Measurements from ENCODE around the gene SIN3B.
"Not testable (repeated sequence)": the region's sequence is repeated elsewhere in the genome, so short reads cannot be mapped to it uniquely, and the experiment has no call there.

SIN3B gene

DNA sequence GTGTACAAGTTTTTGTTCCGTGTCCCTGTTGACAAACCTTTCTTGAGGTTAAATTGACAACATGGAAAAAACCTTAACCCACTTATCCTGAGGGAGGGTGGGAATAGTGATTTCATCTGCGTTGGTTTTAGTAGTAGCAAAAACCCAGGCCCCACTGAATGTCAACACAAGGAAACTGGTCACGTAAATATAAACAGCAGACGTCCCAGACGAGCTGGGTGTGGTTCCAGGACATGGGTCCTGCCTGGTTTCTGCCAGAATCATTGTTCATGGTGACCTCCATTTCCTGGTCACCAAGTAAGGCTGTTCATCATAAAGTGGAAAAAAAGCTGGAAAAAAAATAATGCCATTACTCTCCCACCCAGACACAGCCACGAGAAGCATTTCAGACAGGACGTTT, 42.7 kb downstream of the SIN3B start:
- no peak for DNase-seq

DNA sequence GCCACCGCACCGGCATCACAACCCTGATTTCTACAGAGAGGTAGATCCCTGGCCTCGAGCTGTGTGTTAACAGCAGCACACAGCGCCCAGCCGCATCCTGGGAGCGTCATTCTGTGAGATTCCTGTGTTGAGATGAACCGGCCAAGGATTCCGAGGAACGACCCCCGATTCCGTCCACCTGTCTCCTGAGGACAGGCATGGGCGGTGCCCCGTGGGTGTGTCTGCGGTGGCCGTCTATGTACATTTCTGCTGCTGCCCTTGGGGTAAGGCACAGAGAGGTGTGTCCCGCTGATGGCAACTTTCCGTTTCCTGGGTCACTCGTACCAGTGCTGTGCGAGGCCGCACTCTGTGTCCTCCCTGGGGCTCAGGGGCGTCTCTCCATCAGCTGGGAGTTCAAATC, 43.5 kb downstream of the SIN3B start:
- DNase-seq = no peak

DNA sequence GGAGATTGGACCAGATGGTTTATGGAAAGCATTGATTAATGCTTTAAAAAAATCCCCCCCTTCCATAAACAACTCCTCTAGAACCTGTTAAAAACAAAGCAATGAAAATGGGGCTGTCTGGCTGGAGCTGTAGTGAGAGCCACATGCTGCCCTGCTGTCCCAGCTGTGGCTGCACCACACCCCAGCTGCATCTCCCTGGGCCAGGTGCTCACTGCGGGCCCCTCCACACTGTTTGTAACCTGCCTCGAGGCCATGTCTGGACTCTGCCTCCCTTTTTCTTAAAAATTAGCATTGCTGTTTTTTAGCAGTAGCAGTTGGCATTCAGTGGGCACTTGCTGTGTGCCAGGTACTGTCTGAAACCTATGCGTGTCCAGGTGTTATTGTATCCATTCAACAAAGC, 44.4 kb downstream of the SIN3B start:
- DNase-seq = no peak

DNA sequence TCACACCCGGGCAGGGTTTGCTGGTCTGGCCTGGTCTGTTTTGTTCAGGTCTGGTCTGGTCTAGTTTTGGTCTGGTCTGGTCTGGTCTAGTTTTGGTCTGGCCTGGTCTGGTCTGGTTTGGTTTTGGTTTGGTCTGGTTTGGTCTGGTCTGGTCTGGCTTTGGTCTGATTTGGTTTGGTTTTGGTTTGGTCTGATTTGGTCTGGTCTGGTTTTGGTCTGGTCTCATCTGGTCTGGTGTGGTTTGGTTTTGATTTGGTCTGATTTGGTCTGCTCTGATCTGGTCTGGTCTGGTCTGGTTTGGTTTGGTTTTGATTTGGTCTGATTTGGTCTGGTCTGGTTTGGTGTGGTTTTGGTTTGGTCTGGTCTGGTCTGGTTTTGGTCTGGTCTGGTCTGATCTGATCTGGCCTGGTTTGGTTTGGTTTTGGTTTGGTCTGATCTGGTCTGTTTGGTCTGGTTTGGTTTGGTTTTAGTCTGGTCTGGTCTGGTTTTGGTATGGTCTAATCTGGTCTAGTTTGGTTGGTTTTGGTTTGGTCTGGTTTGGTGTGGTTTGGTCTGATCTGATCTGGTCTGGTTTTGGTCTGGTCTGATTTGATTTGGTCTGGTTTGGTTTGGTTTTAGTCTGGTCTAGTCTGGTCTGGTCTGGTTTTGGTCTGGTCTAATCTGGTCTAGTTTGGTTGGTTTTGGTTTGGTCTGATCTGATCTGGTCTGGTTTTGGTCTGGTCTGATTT, 45.2 kb downstream of the SIN3B start:
- no peak for DNase-seq

DNA sequence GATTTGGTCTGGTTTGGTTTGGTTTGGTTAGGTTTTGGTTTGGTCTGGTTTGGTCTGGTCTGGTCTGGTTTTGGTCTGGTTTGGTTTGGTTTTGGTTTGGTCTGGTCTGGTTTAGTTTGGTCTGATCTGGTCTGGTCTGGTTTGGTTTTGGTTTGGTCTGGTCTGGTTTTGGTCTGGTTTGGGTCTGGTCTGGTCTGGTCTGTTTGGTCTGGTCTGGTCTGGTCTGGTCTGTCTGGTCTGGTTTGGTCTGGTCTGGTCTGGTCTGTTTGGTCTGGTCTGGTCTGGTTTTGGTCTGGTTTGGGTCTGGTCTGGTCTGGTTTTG, 45.7 kb downstream of the SIN3B start:
- DNase-seq = not testable (repeated sequence)

DNA sequence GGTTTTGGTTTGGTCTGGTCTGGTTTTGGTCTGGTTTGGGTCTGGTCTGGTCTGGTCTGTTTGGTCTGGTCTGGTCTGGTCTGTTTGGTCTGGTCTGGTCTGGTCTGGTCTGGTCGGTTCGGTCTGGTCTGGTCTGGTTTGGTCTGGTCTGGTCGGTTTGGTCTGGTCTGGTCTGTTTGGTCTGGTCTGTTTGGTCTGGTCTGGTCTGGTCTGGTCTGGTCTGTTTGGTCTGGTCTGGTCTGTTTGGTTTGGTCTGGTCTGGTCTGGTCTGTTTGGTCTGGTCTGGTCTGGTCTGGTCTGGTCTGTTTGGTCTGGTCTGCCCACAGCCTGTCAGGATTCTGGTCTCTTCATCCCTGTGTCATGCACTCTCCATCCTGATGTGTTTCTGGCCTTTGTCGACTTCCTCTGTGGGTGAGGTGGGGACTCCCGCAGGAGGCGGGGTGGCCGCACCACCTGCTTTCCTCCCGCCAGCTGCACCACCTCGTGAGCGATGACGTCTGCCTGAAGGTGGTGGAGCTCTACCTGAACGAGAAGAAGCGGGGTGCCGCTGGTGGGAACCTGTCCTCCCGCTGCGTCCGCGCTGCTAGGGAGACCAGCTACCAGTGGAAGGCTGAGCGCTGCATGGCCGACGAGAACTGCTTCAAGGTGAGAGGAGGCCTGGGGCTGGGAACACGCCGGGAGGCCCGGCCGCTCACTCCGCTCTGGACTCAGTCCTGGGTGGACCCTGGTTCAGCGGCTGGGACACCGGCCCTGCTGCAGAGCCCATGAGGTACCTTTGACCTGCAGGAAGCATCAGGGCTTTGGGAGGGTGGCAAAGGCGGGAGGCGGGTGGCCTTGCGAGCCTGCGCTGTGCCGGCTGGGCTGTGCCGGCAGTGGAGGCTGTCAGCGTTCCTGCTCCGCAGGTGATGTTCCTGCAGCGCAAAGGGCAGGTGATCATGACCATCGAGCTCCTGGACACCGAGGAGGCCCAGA, 46.7 kb downstream of the SIN3B start:
- DNase-seq = no peak

DNA sequence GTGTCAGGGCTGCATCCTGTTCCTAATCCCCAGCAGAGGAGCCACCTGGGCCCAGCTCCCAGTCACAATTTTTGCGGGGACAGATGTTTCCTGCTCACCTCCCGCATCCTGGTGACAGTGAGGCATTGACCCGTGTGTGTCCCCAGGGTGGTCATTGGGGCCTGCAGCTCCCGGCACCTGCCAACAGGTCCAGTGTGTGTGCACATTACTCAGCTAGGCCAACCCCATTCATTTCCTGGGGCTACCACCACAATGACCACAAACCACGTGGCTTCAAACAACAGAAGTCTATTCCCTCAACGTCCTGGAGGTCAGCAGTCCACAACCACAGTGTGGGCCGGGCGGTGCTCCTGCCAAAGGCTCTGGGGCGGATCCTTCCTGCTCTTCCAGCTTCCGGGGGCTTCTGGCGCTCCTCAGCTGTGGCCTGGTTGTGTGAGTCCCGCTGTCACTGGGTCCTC, 47.7 kb downstream of the SIN3B start:
- DNase-seq = no peak

DNA sequence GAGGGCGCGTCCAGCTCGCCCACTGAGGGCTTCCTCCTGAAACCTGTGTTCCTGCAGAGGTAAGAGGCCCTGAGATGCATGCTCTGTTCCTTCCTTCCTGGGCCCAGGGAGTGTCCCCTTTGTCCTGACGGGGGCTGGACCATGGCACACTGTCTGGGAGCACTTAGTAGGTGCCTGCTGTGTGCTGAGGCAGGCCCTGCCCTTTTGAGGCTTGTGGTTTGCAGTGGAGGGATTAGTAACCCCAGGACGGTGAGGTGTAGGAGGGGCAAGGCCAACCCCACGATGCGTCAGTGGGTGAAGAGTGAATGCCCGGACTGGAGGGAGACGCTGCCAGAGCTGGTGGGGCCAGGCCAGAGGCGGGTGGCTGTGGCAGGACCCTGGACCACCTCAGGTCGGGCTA, 48.4 kb downstream of the SIN3B start:
- no peak for DNase-seq

DNA sequence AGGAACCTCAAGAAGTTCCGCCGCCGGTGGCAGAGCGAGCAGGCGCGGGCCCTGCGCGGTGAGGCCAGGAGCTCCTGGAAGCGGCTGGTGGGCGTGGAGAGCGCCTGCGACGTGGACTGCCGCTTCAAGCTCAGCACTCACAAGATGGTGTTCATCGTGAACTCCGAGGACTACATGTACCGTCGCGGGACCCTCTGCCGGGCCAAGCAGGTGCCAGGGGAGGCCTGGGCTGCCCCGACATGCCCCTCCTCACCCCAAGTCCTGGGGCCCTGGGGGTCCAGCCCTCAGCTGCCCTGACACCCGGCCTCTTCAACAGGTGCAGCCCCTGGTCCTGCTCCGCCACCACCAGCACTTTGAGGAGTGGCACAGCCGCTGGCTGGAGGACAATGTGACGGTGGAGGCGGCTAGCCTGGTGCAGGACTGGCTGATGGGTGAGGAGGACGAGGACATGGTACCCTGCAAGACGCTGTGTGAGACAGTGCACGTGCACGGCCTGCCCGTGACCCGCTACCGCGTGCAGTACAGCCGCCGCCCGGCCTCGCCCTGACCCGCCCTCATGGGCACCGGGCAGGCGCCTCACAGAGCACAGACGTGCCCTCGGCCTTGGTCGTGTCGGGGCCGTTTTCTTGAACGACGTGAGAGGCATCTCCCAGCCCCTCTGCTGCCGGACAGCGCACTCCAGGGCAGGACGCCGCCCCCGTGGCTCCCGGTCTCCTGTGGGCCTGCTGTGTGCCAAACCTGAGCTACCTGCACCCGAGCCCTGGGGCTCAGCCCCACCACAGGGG, 49.2 kb downstream of the SIN3B start:
- no peak for DNase-seq

DNA sequence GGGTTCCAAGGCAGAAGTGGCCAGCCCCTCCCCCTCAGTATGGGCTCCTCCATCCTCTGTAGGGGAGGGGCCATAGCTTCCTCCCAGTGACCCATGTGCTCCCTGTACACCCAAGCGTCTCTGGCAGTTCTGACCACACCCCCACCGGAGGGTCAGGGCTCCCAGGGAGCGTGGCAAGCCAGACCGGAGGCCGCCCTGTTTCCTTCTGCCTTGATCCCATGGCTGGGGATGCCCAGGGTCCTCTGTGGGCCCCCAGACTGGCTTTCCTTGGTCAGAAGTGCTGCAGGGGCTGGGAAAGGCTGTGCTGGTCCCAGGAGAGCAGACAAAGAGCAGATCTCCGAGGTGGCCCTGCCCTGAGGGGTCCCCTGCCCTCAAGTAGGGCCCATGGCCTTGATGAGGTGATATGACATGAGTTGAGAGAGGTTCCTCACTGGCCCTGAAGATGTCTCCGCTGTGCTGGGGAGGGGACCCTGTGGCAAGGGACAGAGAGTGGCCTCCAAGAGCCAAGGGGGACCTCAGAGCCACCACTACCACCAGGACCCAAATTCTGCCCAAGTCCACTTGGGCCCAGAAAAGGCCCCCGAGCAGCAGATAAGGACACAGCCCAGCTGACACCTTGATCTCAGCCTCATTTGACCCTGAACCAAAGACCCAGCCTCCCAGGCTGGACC, 51.8 kb downstream of the SIN3B start:
- DNase-seq = no peak

DNA sequence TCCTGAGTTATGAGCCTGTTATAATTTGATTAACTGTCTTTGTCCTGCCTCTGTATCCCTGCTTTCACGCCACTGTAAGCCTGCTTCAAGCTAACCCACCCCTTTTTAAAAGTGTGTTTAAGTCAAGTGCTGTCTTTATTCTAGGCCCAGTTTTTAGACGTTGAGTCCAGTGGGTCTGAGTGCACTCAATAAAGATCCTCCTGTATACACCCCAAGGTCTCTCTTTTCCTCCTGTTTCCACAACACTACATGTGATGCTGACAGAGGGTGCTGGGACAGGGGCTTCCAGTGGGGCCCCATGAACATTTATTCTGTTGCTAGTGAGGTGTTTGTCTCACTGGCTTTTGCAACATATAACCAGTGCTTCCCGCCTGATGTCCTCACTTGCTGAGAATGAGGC, 52.9 kb downstream of the SIN3B start:
- DNase-seq = no peak

DNA sequence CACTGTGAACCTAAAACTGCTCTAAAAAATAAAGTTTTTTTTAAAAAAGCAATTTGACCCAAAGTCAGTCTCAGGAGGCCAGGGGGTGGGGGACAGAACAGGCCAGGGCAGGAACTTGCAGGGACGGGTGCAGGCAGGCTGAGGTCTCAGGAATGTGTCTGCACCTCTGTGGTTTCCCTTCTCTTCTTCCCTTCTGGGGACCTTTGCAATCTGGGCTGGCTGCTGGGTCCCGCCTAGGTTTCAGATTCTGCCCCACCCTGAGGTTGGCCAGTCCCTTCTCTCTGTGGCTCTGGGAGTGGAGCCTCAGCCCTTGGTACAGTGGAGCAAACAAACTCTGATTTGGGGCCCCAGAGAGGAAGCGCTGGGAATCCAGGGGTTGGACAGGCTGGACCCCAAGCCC, 54.3 kb downstream of the SIN3B start:
- no peak for DNase-seq

DNA sequence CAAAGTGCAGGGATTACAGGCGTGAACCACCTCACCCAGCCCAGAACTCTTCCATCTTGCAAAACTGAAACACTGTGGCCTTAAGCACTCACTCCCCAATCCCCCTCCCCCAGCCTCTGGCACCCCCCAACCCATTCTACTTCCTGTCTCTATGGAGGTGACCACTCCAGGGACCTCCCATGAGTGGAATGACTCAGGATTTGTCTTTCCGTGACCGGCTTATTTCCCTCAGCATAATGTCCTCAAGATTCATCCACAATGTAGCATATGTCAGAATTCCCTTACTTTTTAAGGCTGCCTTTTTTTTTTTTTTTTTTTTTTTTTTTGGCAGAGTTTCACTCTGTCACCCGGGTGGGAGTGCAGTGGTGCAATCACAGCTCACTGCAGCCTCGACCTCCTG, 56.0 kb downstream of the SIN3B start:
- no peak for DNase-seq

DNA sequence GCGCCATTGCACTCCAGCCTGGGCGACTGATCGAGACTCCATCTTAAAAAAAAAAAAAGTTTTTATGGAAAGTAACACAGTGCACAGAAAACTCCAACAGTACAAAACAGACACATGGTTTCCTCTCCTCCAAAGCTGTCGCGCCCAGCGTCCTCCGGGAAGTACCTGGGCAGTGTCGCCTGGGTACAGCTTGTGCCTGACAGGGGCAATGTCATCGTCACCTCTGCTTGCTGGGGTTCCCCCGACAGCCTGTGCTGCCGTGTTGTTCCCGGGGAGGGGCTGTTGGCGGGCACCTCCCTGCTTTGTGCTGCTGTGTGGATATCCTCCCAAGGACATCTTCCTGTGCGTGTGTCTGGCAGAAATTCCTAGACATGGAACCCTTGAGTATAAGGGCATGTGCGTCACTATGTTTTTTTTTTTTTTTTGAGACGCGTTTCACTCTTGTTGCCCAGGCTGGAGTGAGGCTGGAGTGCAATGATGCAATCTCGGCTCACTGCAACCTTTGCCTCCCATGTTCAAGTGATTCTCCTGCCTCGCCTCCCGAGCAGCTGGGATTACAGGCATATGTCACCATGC, 57.2 kb downstream of the SIN3B start:
- no peak for DNase-seq

DNA sequence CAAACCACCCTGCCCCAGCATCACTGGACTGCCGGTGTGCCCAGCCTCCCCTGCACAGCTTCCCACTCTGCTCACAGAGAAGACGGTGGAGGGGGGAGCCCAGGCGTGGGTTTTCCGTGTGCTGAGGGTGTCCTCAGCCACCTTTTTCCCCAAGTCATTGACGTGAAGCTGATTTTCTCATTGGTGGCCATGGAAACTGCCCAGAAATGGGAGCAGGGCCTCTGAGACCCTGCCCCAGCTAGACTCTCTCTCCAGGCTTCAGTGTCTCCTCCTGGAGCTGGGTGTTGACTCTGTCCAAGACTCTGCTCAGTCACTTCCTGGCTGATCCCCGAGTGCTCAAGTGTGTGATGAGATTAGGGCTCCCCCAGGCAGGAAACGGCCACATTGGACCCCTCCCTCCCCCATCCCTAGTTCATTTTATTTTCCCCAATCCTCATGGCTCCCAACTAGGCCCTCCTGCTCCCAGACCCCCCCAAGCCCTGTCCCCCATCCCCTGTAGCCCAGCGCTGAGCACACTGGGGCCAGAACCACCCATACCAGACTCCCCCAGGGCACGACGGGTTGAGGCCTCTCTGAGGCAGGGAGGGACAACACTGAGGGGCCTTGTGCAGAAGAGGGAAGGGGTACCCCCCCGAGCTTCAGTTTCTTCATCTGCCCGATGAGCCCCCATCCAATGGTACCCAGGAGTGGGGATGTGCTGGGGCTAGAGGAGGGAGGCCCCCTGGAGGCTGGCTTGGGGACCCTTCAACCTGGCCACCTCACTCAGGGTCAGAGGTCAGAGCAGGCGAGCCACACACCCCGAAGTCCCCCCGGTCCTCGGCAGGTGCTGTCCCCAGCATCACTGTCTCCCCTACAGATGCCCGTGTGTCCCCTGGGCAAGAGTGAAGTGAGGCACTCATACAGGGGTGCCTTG, 58.4 kb downstream of the SIN3B start:
- DNase-seq = no peak

DNA sequence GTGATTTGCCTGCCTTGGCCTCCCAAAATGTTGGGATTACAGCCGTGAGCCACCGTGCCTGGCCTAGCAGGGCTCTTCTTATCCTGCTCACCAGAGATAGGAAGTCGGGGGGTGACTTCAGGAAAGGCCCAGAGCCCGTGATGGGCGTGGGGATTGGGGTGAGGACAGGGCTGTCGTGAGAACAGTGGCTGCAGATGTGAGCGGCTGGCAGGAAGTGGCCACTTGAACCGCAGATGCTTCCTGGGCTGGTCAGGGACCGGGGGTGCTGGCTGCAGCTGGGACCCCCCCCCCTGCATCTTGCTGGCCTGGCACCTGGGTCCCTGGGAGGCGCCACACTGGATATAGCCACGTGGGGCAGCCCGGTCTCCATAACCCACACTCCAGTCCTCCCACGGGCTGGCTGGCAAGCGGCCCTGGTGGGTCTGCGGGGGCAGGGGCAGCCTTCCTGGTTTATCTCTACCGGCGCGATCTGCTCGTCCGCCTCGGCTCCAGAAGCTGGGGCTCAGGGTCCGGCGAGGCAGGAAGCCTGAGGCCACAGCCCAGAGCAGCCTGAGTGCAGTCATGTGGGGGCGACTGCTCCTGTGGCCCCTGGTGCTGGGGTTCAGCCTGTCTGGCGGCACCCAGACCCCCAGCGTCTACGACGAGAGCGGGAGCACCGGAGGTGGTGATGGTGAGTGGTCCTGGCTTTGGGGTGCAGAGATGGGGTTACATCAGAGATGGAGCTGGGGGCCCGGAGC, 59.6 kb downstream of the SIN3B start, which contains the start of gene F2RL3:
Gene F2RL3, plus strand, starts transcription at position 371 of the 737 bp plus-strand sequence. Its CDS starts 191 bp downstream, at position 562.
- DNase-seq = no peak

DNA sequence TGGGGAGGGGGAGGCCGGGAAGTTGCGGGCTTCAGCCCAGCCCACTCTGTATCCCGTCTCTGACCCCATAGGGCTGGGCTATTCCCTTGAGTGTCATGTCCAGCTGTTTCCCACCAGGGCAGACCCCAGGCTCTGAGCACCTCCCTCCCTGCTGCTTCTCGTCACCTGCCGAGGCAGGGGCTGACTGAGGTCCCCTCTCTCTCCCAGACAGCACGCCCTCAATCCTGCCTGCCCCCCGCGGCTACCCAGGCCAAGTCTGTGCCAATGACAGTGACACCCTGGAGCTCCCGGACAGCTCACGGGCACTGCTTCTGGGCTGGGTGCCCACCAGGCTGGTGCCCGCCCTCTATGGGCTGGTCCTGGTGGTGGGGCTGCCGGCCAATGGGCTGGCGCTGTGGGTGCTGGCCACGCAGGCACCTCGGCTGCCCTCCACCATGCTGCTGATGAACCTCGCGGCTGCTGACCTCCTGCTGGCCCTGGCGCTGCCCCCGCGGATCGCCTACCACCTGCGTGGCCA, 60.2 kb downstream of the SIN3B start:
- no peak for DNase-seq

DNA sequence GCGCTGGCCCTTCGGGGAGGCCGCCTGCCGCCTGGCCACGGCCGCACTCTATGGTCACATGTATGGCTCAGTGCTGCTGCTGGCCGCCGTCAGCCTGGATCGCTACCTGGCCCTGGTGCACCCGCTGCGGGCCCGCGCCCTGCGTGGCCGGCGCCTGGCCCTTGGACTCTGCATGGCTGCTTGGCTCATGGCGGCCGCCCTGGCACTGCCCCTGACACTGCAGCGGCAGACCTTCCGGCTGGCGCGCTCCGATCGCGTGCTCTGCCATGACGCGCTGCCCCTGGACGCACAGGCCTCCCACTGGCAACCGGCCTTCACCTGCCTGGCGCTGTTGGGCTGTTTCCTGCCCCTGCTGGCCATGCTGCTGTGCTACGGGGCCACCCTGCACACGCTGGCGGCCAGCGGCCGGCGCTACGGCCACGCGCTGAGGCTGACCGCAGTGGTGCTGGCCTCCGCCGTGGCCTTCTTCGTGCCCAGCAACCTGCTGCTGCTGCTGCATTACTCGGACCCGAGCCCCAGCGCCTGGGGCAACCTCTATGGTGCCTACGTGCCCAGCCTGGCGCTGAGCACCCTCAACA, 60.8 kb downstream of the SIN3B start:
- no peak for DNase-seq

DNA sequence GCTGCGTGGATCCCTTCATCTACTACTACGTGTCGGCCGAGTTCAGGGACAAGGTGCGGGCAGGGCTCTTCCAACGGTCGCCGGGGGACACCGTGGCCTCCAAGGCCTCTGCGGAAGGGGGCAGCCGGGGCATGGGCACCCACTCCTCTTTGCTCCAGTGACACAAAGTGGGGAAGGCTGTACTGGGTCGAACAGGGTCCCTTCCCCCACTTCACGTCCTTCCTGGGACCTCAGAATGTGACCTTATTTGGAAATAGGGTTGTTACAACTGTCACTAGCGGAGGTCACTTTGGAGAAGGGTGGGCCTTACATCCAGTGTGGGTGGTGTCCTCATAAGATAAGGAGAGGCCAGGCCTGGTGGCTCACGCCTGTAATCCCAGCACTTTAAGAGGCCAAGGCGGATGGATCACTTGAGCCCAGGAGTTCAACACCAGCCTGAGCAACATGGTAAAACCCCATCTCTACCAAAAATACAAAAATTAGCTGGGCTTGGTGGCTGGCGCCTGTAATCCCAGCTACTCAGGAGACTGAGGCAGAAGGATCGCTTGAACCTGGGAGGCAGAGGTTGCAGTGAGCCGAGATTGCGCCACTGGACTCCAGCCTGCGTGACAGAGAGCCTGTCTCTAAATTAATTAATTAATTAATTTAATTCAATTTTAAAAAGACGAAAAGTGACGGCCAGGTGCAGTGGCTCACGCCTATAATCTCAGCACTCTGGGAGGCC, 61.4 kb downstream of the SIN3B start:
- DNase-seq = no peak
